ENCODE results near the gene RGS17.

RGS17 gene

GRCh38 chr6:153106021-153106420, 25.1 kb downstream of the RGS17 start:
- TF ChIP-seq ZNF70 (CRISPR knock-in tag; IDR thresholded peaks at IDR 0.05) (no peak), ISL1 (CRISPR knock-in tag; IDR thresholded peaks at IDR 0.05) (no peak)
- no peak for ATAC-seq

GRCh38 chr6:153104220-153104619, 26.9 kb downstream of the RGS17 start:
- TF ChIP-seq ISL1 (CRISPR knock-in tag; IDR thresholded peaks at IDR 0.05) = peak; percentile 58; the same call in 1 of the 2 replicates
- no peak for TF ChIP-seq TOX (CRISPR knock-in tag; IDR thresholded peaks at IDR 0.05; ENCODE audit: borderline replicate concordance)
- peak; percentile 60; the same call in 1 of the 2 replicates for TF ChIP-seq ZC3H10 (CRISPR knock-in tag; IDR thresholded peaks at IDR 0.05)
- peak; percentile 74 for ATAC-seq

- no peak for TF ChIP-seq OSR1 (CRISPR knock-in tag; IDR thresholded peaks at IDR 0.05)
- TF ChIP-seq ZNF70 (CRISPR knock-in tag; IDR thresholded peaks at IDR 0.05) = no peak
- no peak for TF ChIP-seq TCF4 (CRISPR knock-in tag; IDR thresholded peaks at IDR 0.05; ENCODE audit: borderline replicate concordance)
- no peak for TF ChIP-seq TOX (CRISPR knock-in tag; IDR thresholded peaks at IDR 0.05; ENCODE audit: borderline replicate concordance)
- no peak for TF ChIP-seq TSHZ2 (CRISPR knock-in tag; IDR thresholded peaks at IDR 0.05)
- no peak for TF ChIP-seq ISL1 (CRISPR knock-in tag; IDR thresholded peaks at IDR 0.05)
- no peak for TF ChIP-seq CSDC2 (CRISPR knock-in tag; IDR thresholded peaks at IDR 0.05)
- TF ChIP-seq ZFP30 (CRISPR knock-in tag; IDR thresholded peaks at IDR 0.05) = no peak
- TF ChIP-seq CSRNP3 (CRISPR knock-in tag; IDR thresholded peaks at IDR 0.05) = no peak
- no peak for TF ChIP-seq CREB5 (CRISPR knock-in tag; IDR thresholded peaks at IDR 0.05; ENCODE audit: low read depth)
- no peak for TF ChIP-seq ZFP3 (CRISPR knock-in tag; IDR thresholded peaks at IDR 0.05)
- TF ChIP-seq ARNTL (CRISPR knock-in tag; IDR thresholded peaks at IDR 0.05; ENCODE audit: borderline replicate concordance, low read depth) = no peak
- no peak for ATAC-seq
These were observed 27.8 kb downstream of the RGS17 start for GRCh38 chr6:153103319-153103655.

- TF ChIP-seq TOX (CRISPR knock-in tag; IDR thresholded peaks at IDR 0.05; ENCODE audit: borderline replicate concordance) (no peak), ZNF8 (CRISPR knock-in tag; IDR thresholded peaks at IDR 0.05) (no peak), OSR1 (CRISPR knock-in tag; IDR thresholded peaks at IDR 0.05) (no peak), TSHZ2 (CRISPR knock-in tag; IDR thresholded peaks at IDR 0.05) (no peak), ZFP30 (CRISPR knock-in tag; IDR thresholded peaks at IDR 0.05) (no peak), PPARA (CRISPR knock-in tag; IDR thresholded peaks at IDR 0.05; ENCODE audit: borderline replicate concordance) (no peak)
These were observed 28.3 kb downstream of the RGS17 start for GRCh38 chr6:153102605-153103318.

GRCh38 chr6:153101461-153101860, 29.6 kb downstream of the RGS17 start:
- no peak for ATAC-seq
- TF ChIP-seq ARNTL (CRISPR knock-in tag; IDR thresholded peaks at IDR 0.05; ENCODE audit: borderline replicate concordance, low read depth) (no peak), SNAI2 (CRISPR knock-in tag; IDR thresholded peaks at IDR 0.05) (no peak), TSHZ2 (CRISPR knock-in tag; IDR thresholded peaks at IDR 0.05) (no peak), POU6F1 (CRISPR knock-in tag; IDR thresholded peaks at IDR 0.05; ENCODE audit: borderline replicate concordance, low read depth) (no peak), CSDC2 (CRISPR knock-in tag; IDR thresholded peaks at IDR 0.05) (no peak), CREB5 (CRISPR knock-in tag; IDR thresholded peaks at IDR 0.05; ENCODE audit: low read depth) (no peak), ISL1 (CRISPR knock-in tag; IDR thresholded peaks at IDR 0.05) (no peak), ZNF565 (CRISPR knock-in tag; conservative IDR thresholded peaks at IDR 0.05; ENCODE audit: low read depth) (no peak)

More at GRCh38 chr6:153102605-153103318, 28.3 kb downstream of the RGS17 start:
- no peak for ATAC-seq

Data from SK-N-SH treated with all-trans-retinoic acid at 6 μM for 48 hours (cell line).